Brain microvascular endothelial cell (primary cell): ENCODE measurements around the gene C19orf44.

ENCODE experiments used
- DNase-seq: peaks from one replicate; pipeline ENCODE4 v3.0.0-alpha.2; 2020
- H3K27ac ChIP-seq: fragments of 250-450 bp; sonication (Bioruptor Pico); 2 replicates; pipeline ENCODE4 v1.5.1; 2020; ENCODE audit warnings: mild to moderate bottlenecking, moderate library complexity
- H3K27me3 ChIP-seq: fragments of 250-450 bp; sonication (Bioruptor Pico); replicated peaks from 2 replicates; pipeline ENCODE4 v1.5.1; 2020; ENCODE audit warnings: mild to moderate bottlenecking
- H3K36me3 ChIP-seq: fragments of 250-450 bp; sonication (Bioruptor Pico); replicated peaks from 2 replicates; pipeline ENCODE4 v1.5.1; 2020; ENCODE audit warnings: mild to moderate bottlenecking
- H3K4me3 ChIP-seq: 2 replicates; pipeline ENCODE4 v1.5.1; 2011; ENCODE audit warnings: low read depth, mild to moderate bottlenecking, control low read depth, low read length, moderate library complexity
- CTCF ChIP-seq: IDR thresholded peaks from 2 replicates; pipeline ENCODE4 v1.5.1; 2011; ENCODE audit warnings: low read depth, mild to moderate bottlenecking, moderate library complexity, low read length, control low read depth, inconsistent platforms; ENCODE audit errors: missing control alignments
- in situ Hi-C: cut with HindIII; loops from 2 replicates; pipeline ENCODE4 v1.10.0; 2017; ENCODE audit warnings: low sequenced_read_pairs, low pct_ligation_motif_present

The C19orf44 gene

DNA sequence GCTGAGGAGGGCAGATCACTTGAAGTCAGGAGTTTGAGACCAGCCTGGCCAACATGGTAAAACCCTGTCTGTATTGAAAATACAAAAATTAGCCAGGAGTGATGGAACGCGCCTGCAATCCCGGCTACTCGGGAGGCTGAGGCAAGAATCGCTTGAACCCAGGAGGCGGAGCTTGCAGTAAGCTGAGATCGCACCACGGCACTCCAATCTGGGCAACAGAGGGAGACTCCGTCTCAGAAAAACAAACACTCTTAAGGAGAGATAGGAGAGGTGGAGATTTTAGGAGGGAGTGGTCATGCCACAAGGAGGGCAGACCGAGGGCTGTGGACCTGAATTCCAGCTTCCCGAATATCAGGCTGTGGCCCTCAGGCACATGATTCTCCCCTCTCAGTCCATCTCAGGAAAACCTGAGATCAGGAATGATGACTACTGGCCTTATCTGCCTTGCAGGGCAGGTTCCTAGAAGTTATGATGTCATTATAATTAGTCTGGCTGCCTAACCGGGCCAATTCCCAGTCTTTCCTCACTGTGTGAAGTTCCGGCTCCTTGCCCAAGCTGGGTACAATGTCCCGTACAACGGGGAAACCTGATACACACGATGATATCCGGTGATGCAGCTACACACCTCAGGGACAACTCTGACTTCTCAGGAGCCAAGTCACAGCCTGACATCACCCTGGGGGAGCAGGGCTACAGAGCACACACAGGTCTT, 73.6 kb downstream of the C19orf44 start:
- peaks cover 39% of the 10 kb centered on the region for H3K36me3 ChIP-seq
- H3K27ac ChIP-seq, result no peak overlapping the region
- DNase-seq, result no peak
- no peaks in the 10 kb centered on the region for H3K27me3 ChIP-seq
- no peak overlapping the region for H3K4me3 ChIP-seq
- no peak for TF ChIP-seq CTCF
- in situ Hi-C loops, result no loop called here
